Fibroblast of lung (primary cell): ENCODE data around the gene UPF1.

ENCODE experiments used
- EZH2 ChIP-seq: IDR thresholded peaks from 2 replicates; pipeline ENCODE4 v1.5.1; 2012; ENCODE audit warnings: low read length, control low read depth, mild to moderate bottlenecking; ENCODE audit errors: missing control alignments
- TF ChIP-seq, protein P1 (sequence below), 2 donors: IDR thresholded peaks in 1 of 2; conservative IDR thresholded peaks in 1 of 2; 1 replicate in 1 of 2; 2 replicates in 1 of 2; pipeline ENCODE4 v1.5.1; 2011 to 2012; ENCODE audit warnings: low read length in 2 of 2, control low read depth in 1 of 2, inconsistent platforms in 1 of 2, low read depth in 1 of 2, mild to moderate bottlenecking in 1 of 2

GRCh38 chr19:18830488-18830887 is 1.3 kb upstream of the UPF1 start:
- TF ChIP-seq, protein P1, sequence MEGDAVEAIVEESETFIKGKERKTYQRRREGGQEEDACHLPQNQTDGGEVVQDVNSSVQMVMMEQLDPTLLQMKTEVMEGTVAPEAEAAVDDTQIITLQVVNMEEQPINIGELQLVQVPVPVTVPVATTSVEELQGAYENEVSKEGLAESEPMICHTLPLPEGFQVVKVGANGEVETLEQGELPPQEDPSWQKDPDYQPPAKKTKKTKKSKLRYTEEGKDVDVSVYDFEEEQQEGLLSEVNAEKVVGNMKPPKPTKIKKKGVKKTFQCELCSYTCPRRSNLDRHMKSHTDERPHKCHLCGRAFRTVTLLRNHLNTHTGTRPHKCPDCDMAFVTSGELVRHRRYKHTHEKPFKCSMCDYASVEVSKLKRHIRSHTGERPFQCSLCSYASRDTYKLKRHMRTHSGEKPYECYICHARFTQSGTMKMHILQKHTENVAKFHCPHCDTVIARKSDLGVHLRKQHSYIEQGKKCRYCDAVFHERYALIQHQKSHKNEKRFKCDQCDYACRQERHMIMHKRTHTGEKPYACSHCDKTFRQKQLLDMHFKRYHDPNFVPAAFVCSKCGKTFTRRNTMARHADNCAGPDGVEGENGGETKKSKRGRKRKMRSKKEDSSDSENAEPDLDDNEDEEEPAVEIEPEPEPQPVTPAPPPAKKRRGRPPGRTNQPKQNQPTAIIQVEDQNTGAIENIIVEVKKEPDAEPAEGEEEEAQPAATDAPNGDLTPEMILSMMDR (conservative IDR thresholded peaks at IDR 0.05 in 1 of 2, IDR thresholded peaks at IDR 0.05 in 1 of 2; ENCODE audit: low read depth in 1 of 2, low read length in 2 of 2): no peak
- no peak for TF ChIP-seq EZH2
